GM18520 (cell line): ENCODE results near the gene PRCP.
"Not testable (repeated sequence)": the region's sequence is repeated elsewhere in the genome, so short reads cannot be mapped to it uniquely, and the experiment has no call there.

Source experiments
- ATAC-seq: cut with Tn5 transposase; IDR thresholded peaks from one replicate; pipeline ENCODE4 v1.9.1; 2021; ENCODE audit not compliant: unreplicated experiment

PRCP gene

DNA sequence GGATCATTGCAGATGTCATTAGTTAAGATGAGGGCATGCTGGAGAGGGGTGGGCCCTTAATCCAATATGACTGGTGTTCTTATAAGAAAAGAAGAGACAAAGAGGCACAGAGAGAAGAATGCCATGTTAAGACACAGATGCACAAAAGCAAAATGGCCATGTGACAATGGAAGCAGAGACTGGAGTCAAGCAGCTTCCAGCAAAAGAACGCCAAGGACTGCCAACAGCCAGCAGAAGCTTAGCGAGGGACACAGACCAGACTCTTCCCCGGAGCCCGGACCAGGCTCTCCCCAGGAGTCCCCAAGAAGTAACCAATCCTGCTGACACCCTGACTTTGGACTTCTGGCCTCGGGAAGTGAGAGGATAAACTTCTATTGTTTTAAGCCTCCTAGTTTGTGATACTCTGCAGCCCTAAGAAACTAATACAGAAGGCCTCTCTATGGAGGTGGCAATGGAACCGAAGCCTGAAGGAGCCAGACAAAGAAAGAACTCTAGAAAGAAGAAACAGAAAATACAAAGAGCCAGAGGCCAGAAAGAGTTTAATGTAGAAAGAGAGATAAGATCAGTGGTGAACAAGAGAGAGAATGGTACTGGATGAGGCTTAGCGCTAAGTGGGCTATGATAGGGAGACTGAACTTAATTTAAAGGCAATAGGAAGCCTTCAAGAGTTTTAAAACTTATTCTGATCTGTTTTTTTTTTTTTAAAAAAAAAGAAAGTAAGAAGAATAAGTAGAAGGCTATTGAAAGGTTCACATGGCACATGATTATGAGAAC lies 27.7 kb downstream of the PRCP start:
- ATAC-seq = no peak

DNA sequence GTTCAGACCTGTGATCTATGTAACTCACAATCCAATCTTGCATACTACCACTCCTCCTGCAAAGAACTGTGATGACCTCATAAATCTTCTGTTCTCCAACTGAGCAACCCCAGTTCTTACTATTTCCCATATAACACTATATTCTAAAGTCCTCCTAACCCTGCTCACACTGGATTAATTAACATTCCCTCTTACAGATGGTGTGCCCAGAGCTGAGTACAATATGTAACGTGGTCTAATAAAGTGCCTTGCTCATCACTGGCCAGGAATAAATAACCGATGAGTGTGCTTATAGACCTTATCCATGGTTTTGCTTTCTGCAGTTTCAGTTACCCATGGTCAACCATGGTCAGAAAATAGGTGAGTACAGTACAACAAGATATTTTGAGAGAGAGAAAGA lies 28.6 kb downstream of the PRCP start:
- ATAC-seq = no peak

DNA sequence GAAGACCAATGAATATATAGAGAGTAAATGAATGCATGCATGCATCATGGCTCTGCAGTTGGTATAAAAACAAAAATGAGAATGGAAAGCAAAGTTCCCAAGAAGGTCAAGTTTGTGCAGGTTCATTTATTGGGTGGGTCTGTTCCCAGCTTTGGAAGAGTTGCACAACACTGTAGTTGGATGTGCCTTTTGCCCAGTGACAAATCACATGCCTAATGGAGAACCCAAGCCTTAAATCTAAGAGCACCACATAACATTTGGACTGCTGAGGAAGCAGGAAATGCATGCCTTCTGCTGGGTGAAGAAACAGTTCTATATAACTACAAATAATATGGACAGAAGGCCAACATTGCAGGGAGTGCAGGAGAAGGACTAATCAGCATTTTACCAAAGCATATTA lies 30.6 kb downstream of the PRCP start:
- ATAC-seq = no peak

DNA sequence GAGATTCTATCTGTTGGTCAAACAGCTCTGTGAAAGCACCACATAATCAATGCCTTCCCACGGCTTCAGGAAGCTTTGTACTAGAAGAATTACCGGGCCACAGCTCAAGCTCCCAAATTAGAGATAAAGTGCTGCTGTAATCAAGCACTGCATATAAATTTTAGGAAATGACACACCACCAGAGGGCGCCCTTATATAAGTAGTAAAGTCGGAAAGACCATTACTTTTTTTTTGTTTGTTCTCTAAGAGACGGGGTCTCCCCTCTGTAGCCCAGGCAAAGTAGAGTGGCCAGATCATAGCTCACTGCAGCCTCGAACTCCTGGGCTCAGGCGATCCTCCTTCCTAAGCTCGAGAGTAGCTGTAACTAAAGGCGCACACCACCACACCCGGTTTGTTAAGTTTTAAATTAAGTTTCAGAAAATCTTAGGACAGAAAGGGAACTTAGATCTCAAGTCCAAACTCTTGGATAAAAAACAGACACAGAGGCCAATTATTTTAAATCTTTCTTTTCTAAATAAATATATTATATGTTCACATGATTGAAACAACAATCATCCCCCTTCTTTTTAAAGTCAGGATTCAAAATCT lies 32.6 kb downstream of the PRCP start:
- peak; percentile 34 for ATAC-seq

DNA sequence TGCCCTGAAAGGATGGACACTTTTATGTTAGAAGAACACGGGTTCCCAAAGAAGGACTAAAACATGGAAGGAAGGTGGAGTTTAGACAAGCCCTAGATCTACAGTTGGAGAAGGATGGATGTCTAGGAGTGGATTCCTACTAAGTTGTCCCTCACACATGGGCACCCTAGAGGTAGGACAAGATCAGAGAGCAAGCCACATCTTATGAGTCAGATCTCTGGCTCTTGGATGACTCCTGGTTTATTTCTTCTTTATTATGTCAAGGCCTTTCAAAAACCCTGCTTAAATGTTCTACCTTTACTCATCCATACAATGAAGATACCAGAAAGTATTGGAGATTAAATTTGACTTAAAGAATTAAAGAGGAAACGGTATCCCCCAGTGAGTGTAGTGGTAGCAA lies 34.4 kb downstream of the PRCP start:
- no peak for ATAC-seq

DNA sequence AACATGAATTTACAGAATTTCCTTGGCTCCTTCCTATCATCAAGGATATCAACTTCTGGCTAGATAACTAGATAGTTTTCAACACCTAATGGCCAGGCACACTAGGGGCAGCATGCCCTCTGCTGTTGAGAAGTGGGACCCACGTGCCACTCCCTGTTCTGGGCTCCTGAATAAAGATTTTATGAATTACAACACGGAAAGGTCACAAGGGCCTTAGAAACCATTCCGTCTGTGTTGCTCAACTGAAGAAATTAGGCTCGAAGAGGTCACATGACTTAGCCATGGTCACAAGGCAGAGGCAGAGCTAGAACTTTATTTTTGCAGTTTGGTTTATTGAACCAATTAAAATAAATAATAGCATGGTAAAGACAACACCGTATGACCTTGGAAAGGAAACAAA lies 36.0 kb downstream of the PRCP start:
- no peak for ATAC-seq

DNA sequence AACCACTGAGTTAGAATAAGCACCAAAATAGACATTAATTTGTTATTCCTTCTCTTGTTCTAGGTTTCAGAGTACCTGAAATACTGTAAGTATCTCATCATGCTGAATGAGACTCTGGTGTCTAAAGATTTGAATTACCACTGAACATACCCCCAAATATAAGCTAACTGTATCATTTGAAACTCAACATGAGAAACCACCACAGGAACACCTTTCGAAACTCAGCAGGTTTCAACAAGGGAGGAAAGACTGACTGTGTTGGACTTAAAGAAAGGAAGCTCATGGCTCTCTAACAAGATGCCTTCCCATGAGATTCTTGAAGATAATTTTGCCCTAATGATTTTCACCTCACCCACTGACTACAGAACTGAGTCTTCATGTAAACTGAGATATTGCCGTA lies 37.0 kb downstream of the PRCP start:
- ATAC-seq = no peak

DNA sequence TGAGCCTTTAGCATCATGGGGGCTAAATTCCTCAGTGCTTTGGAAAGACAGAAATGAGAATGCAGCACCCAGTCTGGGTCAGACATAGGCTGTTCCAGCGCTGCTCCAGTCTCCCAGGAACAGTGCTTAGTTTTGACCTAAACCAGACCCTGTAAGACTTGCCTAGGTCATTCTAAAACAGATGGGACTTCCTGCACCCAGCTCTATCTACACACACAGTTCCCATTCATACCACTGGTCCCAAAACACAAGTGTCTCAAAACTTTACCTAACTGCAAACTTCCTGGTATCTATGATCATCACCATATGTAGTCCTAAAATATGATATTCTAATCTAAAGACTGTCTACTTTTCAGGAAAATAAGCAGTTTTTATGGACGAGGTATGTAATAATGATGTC lies 37.9 kb downstream of the PRCP start:
- no peak for ATAC-seq

DNA sequence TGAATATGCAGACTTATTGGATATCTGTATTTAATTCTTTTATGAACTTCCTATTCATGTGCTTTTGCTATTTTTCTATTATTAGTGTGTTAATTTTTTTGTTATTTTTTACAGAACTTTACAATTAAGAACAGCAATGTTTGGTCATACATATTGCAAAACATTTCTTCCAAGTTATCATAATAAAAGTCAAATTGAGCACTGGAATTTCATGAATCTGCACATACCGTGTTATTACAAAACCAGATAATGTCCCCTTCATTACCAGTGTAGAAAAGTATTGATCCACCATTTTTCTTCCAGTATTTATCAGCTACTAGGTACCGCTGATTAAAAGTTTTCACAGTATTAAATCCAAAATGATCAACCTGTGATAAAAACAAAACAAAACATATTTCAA lies 40.5 kb downstream of the PRCP start:
- ATAC-seq = no peak

DNA sequence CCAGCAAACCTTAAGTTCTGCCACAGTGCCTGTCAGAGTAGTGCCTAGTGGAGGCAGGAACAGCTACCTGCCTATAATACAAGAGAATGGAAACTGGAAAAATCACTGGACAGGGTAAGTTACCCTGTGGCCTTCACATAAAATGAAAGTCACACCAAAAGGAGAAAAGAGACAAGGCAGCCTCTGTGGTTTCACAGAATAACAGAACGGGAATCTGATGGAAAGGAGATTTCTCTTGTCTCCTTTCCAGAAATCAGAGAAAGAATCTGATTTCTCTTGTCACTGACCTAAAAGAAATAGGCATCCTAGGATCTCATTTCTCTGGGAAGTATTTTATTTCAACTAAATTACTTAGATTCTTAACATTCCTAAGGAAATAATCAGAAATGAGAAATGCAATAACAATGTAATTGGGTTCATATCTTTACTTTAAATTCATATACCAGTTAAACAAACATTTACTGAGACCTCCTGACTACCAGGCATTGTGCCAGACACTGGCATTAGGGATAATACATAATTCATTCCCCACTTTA lies 41.6 kb downstream of the PRCP start:
- ATAC-seq = no peak

DNA sequence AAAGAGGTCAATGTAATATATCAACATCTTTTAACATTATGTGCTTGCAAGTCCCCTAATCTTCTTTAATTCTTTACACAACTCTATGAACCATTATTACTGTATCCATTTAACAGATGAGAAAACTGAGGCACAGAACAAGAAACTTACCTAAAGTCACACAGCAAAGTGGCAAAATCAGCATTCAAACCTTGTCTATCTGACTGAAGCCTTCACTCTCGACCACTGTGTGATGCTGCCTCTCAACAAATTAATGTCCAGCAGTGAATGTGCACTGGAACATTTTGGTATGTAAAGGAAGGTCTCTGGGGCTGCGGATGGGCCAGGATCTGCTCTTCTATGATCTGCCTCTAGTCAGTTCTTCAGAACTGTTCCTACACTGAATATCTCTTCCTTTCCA lies 42.1 kb downstream of the PRCP start:
- no peak for ATAC-seq

DNA sequence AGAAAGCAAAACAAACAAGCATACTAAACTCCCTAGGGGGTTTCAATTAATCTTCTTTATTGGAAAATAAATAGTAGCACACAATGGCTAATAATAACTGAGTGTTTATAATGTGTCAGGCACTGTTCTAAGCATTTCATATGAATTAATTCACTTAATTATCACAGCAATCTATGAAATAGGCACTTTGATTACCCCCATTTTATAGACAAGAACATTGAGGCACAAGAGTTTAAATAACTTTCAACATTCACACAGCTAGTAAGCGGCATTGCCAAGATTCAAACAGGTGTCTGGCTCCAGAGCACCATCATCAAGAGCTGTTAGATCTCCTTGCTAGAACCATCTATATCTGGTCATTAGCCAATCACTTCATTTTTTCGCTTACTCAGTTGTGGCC lies 43.1 kb downstream of the PRCP start:
- ATAC-seq = no peak

DNA sequence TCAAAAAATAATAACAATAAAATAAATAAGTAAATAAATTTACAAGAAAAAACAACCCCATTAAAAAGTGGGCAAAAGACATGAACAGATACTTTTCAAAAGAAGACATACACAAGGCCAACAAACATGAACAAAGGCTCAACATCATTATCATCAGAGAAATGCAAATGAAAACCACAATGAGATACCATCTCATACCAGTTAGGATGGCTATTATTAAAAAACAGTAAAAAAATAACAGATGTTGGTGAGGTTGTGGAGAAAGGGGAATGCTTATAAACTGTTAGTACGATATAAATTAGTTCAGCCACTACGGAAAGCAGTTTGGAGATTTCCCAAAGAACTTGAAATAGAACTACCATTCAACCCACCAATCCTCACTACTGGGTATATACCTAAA lies 44.6 kb downstream of the PRCP start:
- ATAC-seq = no peak

DNA sequence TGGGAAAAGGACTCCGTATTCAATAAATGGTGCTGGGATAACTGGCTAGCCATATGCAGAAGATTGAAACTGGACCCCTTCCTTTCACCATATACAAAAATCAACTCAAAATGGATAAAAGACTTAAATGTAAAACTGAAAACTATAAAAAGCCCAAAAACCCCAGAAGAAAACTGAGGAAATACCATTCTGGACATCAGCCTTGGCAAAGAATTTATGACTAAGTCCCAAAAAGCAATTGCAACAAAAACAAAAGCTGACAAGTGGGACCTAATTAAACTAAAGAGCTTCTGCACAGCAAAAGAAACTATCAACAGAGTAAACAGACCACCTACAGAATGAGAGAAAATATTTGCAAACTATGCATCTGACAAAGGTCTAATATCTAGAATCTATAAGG lies 45.3 kb downstream of the PRCP start:
- not testable (repeated sequence) for ATAC-seq

DNA sequence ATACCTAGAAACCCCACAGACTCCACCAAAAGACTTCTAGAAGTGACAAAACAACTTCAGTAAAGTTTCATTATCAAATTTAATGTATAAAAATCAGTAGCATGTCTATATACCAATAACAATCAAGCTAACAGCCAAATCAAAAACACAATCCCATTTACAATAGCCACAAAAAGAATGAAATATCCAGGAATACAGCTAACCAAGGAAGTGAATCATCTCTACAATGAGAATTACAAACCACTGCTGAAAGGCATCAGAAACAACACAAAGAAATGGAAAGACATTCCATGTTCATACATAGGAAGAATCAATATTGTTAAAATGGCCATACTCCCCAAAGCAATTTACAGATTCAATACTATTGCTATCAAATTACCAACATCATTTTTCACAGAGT lies 46.0 kb downstream of the PRCP start:
- no peak for ATAC-seq

DNA sequence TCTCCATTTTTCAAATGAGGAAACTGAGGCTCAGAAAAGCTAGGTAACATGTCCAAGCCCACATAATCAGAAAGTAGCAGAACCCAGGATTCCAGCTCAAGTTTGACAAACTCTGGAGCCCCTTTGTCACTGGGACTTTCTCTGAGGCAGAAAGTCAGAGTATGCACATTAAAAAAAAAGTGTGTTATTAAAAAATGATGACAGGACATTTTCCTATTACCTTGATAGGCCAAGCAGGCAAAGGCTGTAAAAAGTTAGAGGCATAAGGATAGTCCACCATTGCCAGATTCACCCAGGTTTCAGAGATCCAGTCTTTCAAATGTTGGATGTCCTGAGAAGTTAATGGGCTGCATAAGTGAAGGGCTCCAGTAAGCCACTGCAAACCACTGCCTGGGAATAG lies 51.4 kb downstream of the PRCP start:
- ATAC-seq = no peak

DNA sequence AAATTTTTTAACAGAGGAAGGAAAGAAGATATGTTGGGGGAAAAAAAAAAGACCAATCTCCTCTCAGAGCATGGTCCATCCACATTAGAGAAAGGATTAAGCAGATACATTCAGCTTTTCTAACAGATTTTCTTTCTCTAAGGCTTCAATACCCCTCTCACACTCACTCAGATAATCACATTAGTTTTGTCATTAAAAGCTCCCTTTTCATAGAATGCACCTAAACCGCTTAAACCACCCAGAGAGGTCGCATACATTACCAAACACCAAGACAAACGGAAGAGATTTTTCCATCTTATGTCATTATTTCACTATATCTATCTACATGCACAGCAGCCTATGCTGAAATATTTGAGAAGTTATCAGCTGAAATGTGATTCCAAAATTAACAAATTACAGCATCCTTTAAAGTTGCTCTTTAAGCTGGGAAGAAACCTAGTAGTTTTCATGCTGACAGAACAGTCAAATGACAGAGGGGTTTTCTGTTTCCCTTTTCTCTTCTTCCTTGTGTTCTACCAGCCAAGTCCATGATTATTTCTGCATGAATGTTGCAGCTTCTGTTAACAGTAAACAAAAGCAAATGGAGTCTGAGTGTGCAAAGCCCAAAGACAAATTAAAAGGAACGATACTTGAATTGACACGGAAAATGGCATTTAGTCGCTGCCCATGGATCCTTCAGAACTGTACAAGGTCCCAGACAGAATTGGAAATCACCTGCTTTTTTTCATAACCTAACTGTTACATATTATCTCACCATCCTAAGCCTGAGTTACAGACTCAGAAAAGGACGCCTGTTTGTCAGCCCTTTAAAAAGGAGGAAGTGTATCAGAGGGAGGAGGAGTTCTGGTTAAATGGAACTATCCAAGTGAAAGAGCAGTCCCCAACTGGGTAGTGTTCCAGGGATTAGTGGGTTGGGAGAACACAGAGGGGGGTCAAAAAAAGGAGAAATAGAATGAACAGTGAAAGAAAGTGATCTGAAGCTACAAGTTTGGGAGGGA lies 54.6 kb downstream of the PRCP start:
- ATAC-seq = no peak

DNA sequence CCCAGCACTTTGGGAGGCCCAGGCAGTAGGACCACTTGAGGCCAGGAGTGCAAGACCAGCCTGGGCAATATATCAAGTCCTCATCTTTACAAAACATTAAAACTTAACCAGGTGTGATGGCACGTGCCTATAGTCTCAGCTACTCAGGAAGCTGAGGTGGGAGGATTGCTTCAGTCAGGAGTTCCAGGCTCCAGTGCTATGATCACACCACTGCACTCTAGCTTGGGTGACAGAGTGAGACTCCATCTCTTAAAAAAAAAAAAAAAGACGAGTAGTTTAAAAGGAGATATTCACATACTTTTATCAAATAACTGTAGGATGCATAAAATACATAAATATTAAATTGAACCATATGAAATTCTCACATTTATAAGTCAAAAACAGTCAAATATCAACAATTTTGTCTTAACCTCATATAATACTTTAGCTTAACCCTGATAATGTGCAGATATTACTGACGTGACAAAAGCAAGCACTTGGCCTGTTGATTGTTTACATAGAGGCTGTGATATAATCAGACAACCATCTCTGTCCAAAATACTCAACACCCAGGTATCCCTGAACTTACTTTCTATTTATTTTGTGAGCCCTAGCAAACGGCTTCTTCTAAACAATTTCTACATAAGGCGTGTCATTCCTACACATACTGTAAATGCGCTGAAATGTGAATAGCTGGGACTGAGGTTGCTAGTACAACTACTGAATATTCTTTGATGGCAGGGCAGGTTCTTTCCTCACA lies 57.0 kb downstream of the PRCP start:
- no peak for ATAC-seq

DNA sequence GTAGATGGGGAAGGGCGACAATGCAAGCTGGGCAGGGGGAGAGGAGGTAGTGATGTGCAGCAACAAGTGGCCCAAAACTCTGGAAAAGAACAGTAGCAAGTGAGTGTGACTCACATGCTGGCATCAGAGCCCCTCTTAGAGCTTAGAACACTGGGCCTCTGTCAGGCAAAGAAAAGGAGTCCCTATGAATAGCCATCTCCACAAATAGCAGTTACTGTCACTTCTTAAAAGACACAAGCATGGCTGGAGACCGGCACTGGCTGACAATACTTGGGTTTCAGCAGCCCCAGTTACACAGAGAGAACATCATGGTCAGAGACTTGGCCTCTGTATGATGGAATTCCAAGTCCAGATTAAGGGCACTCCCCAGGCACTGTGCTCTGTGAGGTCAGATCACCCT lies 58.2 kb downstream of the PRCP start:
- ATAC-seq = no peak

DNA sequence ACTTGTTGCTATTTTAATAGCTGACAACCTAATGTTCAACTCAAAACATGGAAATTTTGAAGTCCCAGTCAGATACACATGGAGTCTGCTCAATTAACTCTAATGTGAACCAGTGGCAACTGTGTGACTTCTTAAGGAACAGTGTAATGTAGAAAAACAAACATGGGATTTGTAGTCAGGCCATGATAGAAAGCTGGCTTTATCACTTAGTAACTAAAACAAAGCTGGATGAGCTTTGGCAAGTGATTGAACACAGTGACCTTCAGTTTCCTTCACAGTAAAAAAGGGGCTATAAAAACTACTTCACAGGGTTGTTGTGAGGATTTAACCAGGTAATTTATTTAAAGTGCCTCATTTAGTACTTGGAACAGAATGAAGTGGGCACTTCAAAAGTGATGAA lies 62.6 kb downstream of the PRCP start:
- no peak for ATAC-seq

DNA sequence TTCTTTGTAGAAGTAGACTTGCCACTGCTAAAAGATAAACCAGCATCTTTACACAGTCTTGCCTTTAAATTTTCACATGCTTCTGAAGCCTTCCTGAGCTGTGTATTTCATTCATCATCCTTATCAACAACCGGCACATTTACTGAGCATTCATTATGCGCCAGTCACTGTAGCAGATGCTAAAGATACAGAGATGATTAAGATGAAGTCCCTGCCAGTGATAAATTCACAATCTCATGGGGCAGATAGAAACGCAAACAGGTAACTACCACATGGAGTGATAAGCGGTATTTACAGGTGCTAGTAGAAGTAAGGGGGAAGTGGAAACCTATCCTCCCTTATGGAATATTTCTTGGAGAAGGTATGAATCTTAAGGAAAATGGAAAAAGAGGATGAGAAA lies 67.2 kb downstream of the PRCP start:
- no peak for ATAC-seq
